Measurements from ENCODE around the gene SOX15. TPM values are rescaled to one million over a fixed set of nuclear protein-coding genes. Genes with fewer than 3 reads are reported as not detected.
"Not testable (repeated sequence)": the region's sequence is repeated elsewhere in the genome, so short reads cannot be mapped to it uniquely, and the experiment has no call there.

SOX15 gene
- total RNA-seq, 2 donors from 2014 or later = 5.6 to 11.5 TPM

GRCh38 chr17:7613769-7614424 is 24.0 kb upstream of the SOX15 start:
- Histone ChIP-seq H3K27me3 (no peaks in the 10 kb centered on the region), H3K4me1 (peaks cover 0 to 46% of the 10 kb centered on the region in 2 donors), H3K27ac (peak overlapping the region; percentile 93 to 94), H3K4me3 (peak overlapping the region; percentile 83 to 93), H3K9me3 (no peaks in the 10 kb centered on the region), H3K36me3 (peaks cover 5% of the 10 kb centered on the region)
- no peak for DNase-seq (ENCODE audit: low spot score)
- no peak for TF ChIP-seq CTCF (IDR thresholded peaks at IDR 0.05)

GRCh38 chr17:7612294-7612640 is 22.4 kb upstream of the SOX15 start:
- Histone ChIP-seq H3K9me3 (no peaks in the 10 kb centered on the region), H3K36me3 (peaks cover 5% of the 10 kb centered on the region), H3K27ac (peak overlapping the region in 1 of 2 donors; percentile 57), H3K4me1 (peaks cover 0 to 46% of the 10 kb centered on the region in 2 donors), H3K27me3 (no peaks in the 10 kb centered on the region), H3K4me3 (no peak overlapping the region)
- no peak for DNase-seq (ENCODE audit: low spot score)
- no peak for TF ChIP-seq CTCF (IDR thresholded peaks at IDR 0.05)

GRCh38 chr17:7611635-7612293 is 21.9 kb upstream of the SOX15 start:
- no peak overlapping the region for H3K4me3 ChIP-seq
- no peak for DNase-seq (ENCODE audit: low spot score)
- TF ChIP-seq CTCF (IDR thresholded peaks at IDR 0.05) = no peak
- peaks cover 0 to 49% of the 10 kb centered on the region in 2 donors for H3K4me1 ChIP-seq
- H3K27me3 ChIP-seq = no peaks in the 10 kb centered on the region
- H3K36me3 ChIP-seq = peaks cover 5% of the 10 kb centered on the region
- no peaks in the 10 kb centered on the region for H3K9me3 ChIP-seq
- peak overlapping the region; percentile 38 to 57 for H3K27ac ChIP-seq

GRCh38 chr17:7610641-7611040 is 20.7 kb upstream of the SOX15 start:
- no peak overlapping the region for H3K4me3 ChIP-seq
- H3K27me3 ChIP-seq = no peaks in the 10 kb centered on the region
- no peaks in the 10 kb centered on the region for H3K9me3 ChIP-seq
- DNase-seq (ENCODE audit: low spot score) = no peak
- TF ChIP-seq CTCF (IDR thresholded peaks at IDR 0.05) = no peak
- H3K4me1 ChIP-seq = peaks cover 0 to 58% of the 10 kb centered on the region in 2 donors
- peaks cover 7% of the 10 kb centered on the region for H3K36me3 ChIP-seq
- no peak overlapping the region for H3K27ac ChIP-seq

- TF ChIP-seq CTCF (IDR thresholded peaks at IDR 0.05) = no peak
- Histone ChIP-seq H3K9me3 (no peaks in the 10 kb centered on the region), H3K36me3 (peaks cover 50% of the 10 kb centered on the region), H3K27me3 (no peaks in the 10 kb centered on the region), H3K4me1 (peaks cover 0 to 28% of the 10 kb centered on the region in 2 donors), H3K4me3 (no peak overlapping the region), H3K27ac (peak overlapping the region; percentile 73 to 94)
- DNase-seq (ENCODE audit: low spot score) = no peak
Observed at GRCh38 chr17:7606280-7606679, 16.4 kb upstream of the SOX15 start.

- not testable (repeated sequence) for H3K4me3 ChIP-seq; H3K9me3 ChIP-seq; H3K27me3 ChIP-seq; H3K4me1 ChIP-seq; DNase-seq (ENCODE audit: low spot score); H3K27ac ChIP-seq
- H3K36me3 ChIP-seq = peaks cover 95% of the 10 kb centered on the region
Observed at GRCh38 chr17:7597561-7597960, 7.7 kb upstream of the SOX15 start.
